H1 (cell line): ENCODE results near the gene EPHA2. TPM values are rescaled to one million over a fixed set of nuclear protein-coding genes. Genes with fewer than 3 reads are reported as not detected.

Experiments
- E2F6 ChIP-seq: IDR thresholded peaks from 2 replicates; pipeline ENCODE4 v1.6.1; 2012; ENCODE audit warnings: inconsistent platforms
- GABPA ChIP-seq: IDR thresholded peaks from 2 replicates; pipeline ENCODE4 v1.6.1; 2011; ENCODE audit warnings: mild to moderate bottlenecking, low read length, moderate library complexity, borderline replicate concordance; ENCODE audit not compliant: insufficient read depth
- RAD21 ChIP-seq, 2 experiments: IDR thresholded peaks in 1 of 2; conservative IDR thresholded peaks in 1 of 2; 2 replicates each; pipeline ENCODE4 v1.6.1; 2011; ENCODE audit warnings: low read depth in 2 of 2, low read length in 2 of 2, improper control_type of control experiment in 1 of 2, inconsistent platforms in 1 of 2, mild to moderate bottlenecking in 1 of 2, moderate library complexity in 1 of 2
- RNF2 ChIP-seq: fragments of 200-900, 300-1000 bp; sonication (generic); IDR thresholded peaks from 2 replicates; pipeline ENCODE4 v1.7.1; 2016; ENCODE audit warnings: borderline replicate concordance, low read depth, mild to moderate bottlenecking, antibody characterized with exemption, low read length; ENCODE audit not compliant: poor library complexity, severe bottlenecking; ENCODE audit errors: missing control alignments
- SIX5 ChIP-seq: IDR thresholded peaks from 2 replicates; pipeline ENCODE4 v1.6.1; 2011; ENCODE audit warnings: mild to moderate bottlenecking, low read depth, low read length
- ZNF274 ChIP-seq: IDR thresholded peaks from 2 replicates; pipeline ENCODE4 v1.7.0; 2012; ENCODE audit warnings: low read length, borderline replicate concordance; ENCODE audit errors: extremely low read depth
- polyA plus RNA-seq, 7 experiments: library from polyadenylated mRNA; depleted of rRNA in 3 of 7; stranded (reverse) in 5 of 7; unstranded in 2 of 7; fragments of >200 nt in 5 of 7; fragments of 200-250 nt in 2 of 7; gene quantifications; 1 replicate in 5 of 7; 2 replicates in 1 of 7; 4 replicates in 1 of 7; pipeline versions ENCODE4 v1.2.1 to v1.2.3, GENCODE V29; 2011 to 2013; ENCODE audit warnings: missing spikeins in 2 of 7, mixed read lengths in 2 of 7
- total RNA-seq: library from RNA; stranded (reverse); fragmentation: NEBNext Ultra II Directional; extraction: Animal tissue kit (Norgen Biotek cat#: 25700); gene quantifications from 2 replicates; pipeline ENCODE4 v1.2.1, GENCODE V29; 2021

EPHA2 gene
- total and polyA plus RNA-seq, 2 of the 8 experiments (the other 6 are each of a cell fraction or from before 2014, with no cell fraction given): 26.8 to 33.6 TPM

GRCh38 chr1:16082283-16083038 is 73.4 kb downstream of the EPHA2 start (continued):
- TF ChIP-seq ZNF274 (no peak), SIX5 (no peak), RAD21 (IDR thresholded peaks at IDR 0.05 in 1 of 2, conservative IDR thresholded peaks at IDR 0.05 in 1 of 2; ENCODE audit: low read depth in 2 of 2, low read length in 2 of 2) (peak; percentile 88 to 91), RNF2 (no peak), E2F6 (no peak), GABPA (no peak)
